ENCODE results near the gene FUT8.
A peak's percentile ranks its signal among the peaks of the same experiment; 100 is the strongest.

DNA sequence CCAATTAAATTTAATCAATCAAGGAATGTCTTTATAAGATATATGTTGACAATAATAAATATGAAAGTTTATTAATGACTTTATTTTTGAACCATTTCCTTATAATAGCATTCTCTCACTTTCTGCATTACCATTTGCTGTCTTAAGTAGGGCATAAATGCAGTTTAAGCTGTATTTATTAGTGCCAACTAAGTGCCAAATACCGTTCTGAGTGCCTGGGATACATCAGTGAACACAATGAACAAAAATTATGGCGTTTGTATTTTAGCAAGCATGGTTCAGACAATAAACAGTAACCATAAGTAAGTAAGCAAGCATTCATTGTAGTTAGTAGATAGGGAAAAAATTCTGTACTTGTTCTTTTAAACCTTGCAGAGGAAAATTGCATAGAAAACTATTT, 145.8 kb downstream of the FUT8 start:
- TF ChIP-seq ISL1 (CRISPR knock-in tag; IDR thresholded peaks at IDR 0.05) = peak; percentile 72
- TF ChIP-seq, protein P1, sequence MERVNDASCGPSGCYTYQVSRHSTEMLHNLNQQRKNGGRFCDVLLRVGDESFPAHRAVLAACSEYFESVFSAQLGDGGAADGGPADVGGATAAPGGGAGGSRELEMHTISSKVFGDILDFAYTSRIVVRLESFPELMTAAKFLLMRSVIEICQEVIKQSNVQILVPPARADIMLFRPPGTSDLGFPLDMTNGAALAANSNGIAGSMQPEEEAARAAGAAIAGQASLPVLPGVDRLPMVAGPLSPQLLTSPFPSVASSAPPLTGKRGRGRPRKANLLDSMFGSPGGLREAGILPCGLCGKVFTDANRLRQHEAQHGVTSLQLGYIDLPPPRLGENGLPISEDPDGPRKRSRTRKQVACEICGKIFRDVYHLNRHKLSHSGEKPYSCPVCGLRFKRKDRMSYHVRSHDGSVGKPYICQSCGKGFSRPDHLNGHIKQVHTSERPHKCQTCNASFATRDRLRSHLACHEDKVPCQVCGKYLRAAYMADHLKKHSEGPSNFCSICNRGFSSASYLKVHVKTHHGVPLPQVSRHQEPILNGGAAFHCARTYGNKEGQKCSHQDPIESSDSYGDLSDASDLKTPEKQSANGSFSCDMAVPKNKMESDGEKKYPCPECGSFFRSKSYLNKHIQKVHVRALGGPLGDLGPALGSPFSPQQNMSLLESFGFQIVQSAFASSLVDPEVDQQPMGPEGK (CRISPR knock-in tag; IDR thresholded peaks at IDR 0.05; ENCODE audit: borderline replicate concordance) = no peak
- no peak for TF ChIP-seq ZNF8 (CRISPR knock-in tag; IDR thresholded peaks at IDR 0.05)
- TF ChIP-seq ZFP3 (CRISPR knock-in tag; IDR thresholded peaks at IDR 0.05) = no peak
- TF ChIP-seq ZFP30 (CRISPR knock-in tag; IDR thresholded peaks at IDR 0.05) = no peak
- TF ChIP-seq ARNTL (CRISPR knock-in tag; IDR thresholded peaks at IDR 0.05; ENCODE audit: borderline replicate concordance, low read depth) = no peak
- no peak for TF ChIP-seq TSHZ2 (CRISPR knock-in tag; IDR thresholded peaks at IDR 0.05)
- no peak for TF ChIP-seq SNAI2 (CRISPR knock-in tag; IDR thresholded peaks at IDR 0.05)
- no peak for TF ChIP-seq TCF4 (CRISPR knock-in tag; IDR thresholded peaks at IDR 0.05; ENCODE audit: borderline replicate concordance)
